Measurements from ENCODE around the gene EPHB3. TPM values are rescaled to one million over a fixed set of nuclear protein-coding genes. Genes with fewer than 3 reads are reported as not detected.
"Not testable (repeated sequence)": the region's sequence is repeated elsewhere in the genome, so short reads cannot be mapped to it uniquely, and the experiment has no call there.

EPHB3 gene
- total RNA-seq, 4 donors from 2014 or later: 6.0 to 59.4 (median 17.2) TPM

DNA sequence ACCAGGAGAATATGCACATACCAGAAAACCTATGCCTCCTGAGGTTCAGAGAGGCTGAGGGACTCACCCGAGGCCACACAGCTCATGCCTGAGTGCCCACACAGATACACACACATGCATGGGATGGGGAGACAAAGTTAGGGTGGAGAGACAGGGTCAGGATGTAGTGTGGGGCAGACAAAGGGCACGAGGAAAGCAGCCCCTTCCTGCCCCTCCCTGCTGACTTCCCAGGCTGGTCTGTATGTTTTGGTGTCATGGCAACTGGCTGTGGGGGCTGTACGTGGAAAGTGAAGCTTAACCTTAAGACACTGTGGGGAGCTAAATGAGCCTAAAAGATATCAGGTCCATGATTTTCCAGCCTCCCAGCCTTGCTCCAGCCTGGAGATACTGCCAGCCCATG is 57.8 kb downstream of the EPHB3 start:
- TF ChIP-seq, protein P1, sequence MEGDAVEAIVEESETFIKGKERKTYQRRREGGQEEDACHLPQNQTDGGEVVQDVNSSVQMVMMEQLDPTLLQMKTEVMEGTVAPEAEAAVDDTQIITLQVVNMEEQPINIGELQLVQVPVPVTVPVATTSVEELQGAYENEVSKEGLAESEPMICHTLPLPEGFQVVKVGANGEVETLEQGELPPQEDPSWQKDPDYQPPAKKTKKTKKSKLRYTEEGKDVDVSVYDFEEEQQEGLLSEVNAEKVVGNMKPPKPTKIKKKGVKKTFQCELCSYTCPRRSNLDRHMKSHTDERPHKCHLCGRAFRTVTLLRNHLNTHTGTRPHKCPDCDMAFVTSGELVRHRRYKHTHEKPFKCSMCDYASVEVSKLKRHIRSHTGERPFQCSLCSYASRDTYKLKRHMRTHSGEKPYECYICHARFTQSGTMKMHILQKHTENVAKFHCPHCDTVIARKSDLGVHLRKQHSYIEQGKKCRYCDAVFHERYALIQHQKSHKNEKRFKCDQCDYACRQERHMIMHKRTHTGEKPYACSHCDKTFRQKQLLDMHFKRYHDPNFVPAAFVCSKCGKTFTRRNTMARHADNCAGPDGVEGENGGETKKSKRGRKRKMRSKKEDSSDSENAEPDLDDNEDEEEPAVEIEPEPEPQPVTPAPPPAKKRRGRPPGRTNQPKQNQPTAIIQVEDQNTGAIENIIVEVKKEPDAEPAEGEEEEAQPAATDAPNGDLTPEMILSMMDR (IDR thresholded peaks at IDR 0.05): no peak
- no peak for TF ChIP-seq POLR2A (IDR thresholded peaks at IDR 0.05)
- Histone ChIP-seq H3K4me3 (no peak overlapping the region), H3K27ac (no peak overlapping the region), H3K27me3 (no peaks in the 10 kb centered on the region), H3K36me3 (no peaks in the 10 kb centered on the region), H3K4me1 (peaks cover 0 to 10% (median 0%) of the 10 kb centered on the region in 4 donors), H3K9me3 (no peaks in the 10 kb centered on the region)
- DNase-seq: no peak

DNA sequence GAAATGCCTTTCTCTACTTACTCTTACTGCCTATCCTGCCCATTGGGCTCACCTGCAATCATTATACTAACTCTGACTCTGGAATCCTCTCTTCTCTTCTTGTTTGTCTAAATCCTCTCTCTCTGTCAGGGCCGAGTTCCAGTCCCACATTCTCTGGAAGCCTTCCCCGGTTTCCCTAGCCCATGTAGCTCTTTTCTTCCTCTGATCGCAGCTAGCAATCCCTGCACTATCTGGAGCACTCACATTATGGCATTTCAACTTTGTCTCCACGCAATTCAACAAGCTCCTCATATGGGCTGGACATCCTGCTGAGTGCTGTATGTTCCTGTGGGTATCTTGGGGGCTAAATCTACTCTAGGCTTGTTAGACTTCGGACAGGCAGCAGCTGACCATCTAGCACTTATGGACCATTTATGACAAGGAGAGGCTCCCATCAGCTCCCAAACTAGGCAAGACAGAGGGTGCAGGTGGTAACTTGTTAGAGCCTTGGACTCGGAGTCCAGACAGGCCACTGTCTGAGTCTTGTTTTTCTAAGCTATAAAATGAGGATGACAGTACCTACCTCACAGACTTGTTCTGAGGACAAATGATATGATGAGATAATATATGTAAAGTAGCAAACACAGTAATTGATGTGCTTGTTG is 58.3 kb downstream of the EPHB3 start:
- no peak overlapping the region for H3K27ac ChIP-seq
- DNase-seq: no peak
- H3K4me3 ChIP-seq: no peak overlapping the region
- no peaks in the 10 kb centered on the region for H3K9me3 ChIP-seq
- H3K36me3 ChIP-seq: no peaks in the 10 kb centered on the region
- no peak for TF ChIP-seq POLR2A (IDR thresholded peaks at IDR 0.05)
- TF ChIP-seq, protein P1 (IDR thresholded peaks at IDR 0.05): no peak
- no peaks in the 10 kb centered on the region for H3K27me3 ChIP-seq
- peaks cover 0 to 10% (median 0%) of the 10 kb centered on the region in 4 donors for H3K4me1 ChIP-seq

DNA sequence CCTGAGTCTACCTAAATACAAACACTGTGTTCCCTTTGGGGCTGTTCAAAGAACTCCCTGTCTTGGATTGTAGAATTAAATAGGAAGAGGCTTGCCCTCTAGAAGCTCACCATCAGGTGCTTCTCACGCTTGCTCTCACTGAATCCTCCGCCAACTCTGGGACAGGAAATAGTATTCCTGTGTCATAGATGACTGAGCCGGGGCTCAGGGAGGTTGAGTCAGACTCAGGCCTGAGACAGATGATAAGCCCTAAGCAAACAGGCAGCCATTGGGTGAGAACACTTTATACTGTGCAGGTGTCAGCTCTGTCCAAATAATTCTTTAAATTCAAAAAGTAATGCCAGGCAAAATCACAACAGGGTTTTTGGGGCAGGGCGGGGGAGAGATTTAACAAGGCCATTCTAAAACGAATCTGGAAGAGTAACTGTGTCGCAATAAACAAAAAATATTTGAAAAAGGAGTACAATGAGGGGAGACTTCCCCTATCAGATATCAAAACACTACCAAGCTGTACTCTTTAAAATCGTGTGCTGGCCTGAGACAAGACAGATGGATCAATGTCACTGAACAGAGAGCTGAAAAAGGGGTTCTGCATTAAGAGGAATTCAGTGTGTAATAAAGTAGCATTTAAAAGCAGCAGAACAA is 59.0 kb downstream of the EPHB3 start:
- Histone ChIP-seq H3K4me1 (peaks cover 0 to 10% (median 0%) of the 10 kb centered on the region in 4 donors), H3K9me3 (no peaks in the 10 kb centered on the region), H3K36me3 (no peaks in the 10 kb centered on the region), H3K27me3 (no peaks in the 10 kb centered on the region), H3K27ac (no peak overlapping the region), H3K4me3 (no peak overlapping the region)
- no peak for DNase-seq
- TF ChIP-seq, protein P1 (IDR thresholded peaks at IDR 0.05): no peak

DNA sequence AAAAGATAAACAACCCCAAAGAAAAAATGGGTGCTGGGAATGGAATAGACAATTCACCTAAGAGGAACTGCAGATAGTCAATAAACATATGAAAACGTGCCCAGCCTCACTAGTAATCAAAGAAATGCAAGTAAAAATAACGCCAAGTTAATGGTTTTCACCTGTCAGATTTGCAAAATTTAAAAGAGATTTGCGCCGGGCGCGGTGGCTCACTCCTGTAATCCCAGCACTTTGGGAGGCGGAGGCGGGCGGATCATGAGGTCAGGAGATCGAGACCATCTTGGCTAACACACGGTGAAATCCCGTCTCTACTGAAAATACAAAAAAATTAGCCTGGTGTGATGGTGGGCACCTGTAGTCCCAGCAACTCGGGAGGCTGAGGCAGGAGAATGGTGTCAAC is 60.6 kb downstream of the EPHB3 start:
- H3K36me3 ChIP-seq, H3K4me1 ChIP-seq, H3K27ac ChIP-seq, H3K4me3 ChIP-seq, H3K9me3 ChIP-seq, H3K27me3 ChIP-seq, DNase-seq: not testable (repeated sequence)

DNA sequence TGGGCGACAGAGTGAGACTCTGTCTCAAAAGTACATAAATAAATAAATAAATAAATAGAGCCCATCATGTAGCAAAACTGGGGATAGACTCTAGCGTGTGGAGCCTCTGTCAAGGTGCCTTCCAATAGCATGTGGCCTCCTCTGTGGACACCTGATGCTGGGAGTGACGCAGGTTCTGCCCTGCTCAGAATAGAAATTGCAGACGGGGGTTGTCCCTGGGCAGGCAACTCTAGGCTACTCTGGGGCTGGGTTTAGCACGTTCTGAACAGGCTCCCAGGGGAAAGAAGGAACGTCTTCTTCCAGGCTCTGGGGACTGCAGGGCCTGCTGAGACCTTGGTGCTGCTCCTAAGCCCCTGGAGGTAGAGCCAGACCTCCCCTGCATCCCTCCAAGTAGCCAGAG is 65.3 kb downstream of the EPHB3 start:
- Histone ChIP-seq H3K4me1 (no peaks in the 10 kb centered on the region), H3K27me3 (no peaks in the 10 kb centered on the region), H3K9me3 (no peaks in the 10 kb centered on the region), H3K36me3 (no peaks in the 10 kb centered on the region), H3K4me3 (no peak overlapping the region), H3K27ac (no peak overlapping the region)
- DNase-seq: no peak
- no peak for TF ChIP-seq POLR2A (IDR thresholded peaks at IDR 0.05)
- TF ChIP-seq, protein P1 (IDR thresholded peaks at IDR 0.05): no peak

DNA sequence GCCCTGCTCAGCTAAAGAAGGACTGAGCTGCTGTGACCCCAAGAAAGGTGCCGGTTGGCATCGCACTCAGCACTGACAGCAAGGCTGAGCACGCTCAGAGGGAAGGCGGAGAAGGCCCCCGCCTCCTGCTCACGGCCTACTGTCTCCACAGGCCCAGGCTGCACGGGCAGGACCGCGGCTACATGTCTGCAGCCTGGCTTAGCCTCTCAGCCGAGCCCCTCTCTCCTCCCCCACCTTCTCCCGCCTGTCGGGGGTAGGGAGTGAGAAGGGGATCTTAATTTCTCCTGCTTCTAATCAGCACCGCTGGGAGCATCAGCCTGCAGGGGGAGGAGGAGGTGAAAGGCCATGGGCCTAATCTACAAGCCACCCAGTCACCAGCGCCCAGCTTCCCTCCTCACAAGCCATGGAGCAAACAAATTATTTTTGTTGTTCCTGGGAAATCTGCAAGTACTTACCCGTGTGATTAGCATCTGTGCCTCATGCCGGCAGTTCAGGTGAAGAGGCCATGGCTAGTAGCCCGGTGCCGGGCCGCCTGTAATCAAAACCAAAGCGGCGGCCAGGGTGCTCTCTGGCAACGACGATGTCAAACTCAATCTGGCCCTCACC is 68.1 kb downstream of the EPHB3 start:
- DNase-seq: no peak

More for the DNA sequence above, 68.1 kb downstream of the EPHB3 start:
- TF ChIP-seq, protein P1 (IDR thresholded peaks at IDR 0.05): no peak
- Histone ChIP-seq H3K4me1 (no peaks in the 10 kb centered on the region), H3K27ac (no peak overlapping the region), H3K27me3 (no peaks in the 10 kb centered on the region), H3K4me3 (no peak overlapping the region), H3K36me3 (no peaks in the 10 kb centered on the region), H3K9me3 (no peaks in the 10 kb centered on the region)
